ENCODE measurements around the gene PPP4R1.
"Not testable (repeated sequence)": the region's sequence is repeated elsewhere in the genome, so short reads cannot be mapped to it uniquely, and the experiment has no call there.

PPP4R1 gene

DNA sequence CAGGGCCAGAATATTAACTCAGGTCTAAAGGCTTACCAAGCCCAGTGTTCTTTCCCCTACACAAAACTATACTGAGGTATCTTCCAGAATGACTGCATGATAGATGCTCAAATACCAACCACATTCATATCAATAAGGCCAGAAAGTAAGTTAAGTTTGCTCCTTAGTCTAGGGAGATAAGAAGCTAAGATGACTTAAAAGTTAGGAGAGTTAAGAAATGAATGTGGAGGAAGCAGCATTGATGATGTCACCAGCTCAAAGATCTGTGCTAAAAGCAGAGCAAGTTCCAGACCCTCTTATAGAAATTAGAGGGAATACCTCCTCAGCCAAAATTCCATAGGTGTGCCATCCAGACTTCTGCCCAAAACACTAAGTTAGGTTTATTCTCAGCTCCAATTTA lies 6.1 kb downstream of the PPP4R1 start:
- TF ChIP-seq, protein P1, sequence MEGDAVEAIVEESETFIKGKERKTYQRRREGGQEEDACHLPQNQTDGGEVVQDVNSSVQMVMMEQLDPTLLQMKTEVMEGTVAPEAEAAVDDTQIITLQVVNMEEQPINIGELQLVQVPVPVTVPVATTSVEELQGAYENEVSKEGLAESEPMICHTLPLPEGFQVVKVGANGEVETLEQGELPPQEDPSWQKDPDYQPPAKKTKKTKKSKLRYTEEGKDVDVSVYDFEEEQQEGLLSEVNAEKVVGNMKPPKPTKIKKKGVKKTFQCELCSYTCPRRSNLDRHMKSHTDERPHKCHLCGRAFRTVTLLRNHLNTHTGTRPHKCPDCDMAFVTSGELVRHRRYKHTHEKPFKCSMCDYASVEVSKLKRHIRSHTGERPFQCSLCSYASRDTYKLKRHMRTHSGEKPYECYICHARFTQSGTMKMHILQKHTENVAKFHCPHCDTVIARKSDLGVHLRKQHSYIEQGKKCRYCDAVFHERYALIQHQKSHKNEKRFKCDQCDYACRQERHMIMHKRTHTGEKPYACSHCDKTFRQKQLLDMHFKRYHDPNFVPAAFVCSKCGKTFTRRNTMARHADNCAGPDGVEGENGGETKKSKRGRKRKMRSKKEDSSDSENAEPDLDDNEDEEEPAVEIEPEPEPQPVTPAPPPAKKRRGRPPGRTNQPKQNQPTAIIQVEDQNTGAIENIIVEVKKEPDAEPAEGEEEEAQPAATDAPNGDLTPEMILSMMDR (IDR thresholded peaks at IDR 0.05; ENCODE audit: low read depth, low read length) = no peak
- H3K4me3 ChIP-seq (ENCODE audit: low read depth, low read length) = no peak overlapping the region

DNA sequence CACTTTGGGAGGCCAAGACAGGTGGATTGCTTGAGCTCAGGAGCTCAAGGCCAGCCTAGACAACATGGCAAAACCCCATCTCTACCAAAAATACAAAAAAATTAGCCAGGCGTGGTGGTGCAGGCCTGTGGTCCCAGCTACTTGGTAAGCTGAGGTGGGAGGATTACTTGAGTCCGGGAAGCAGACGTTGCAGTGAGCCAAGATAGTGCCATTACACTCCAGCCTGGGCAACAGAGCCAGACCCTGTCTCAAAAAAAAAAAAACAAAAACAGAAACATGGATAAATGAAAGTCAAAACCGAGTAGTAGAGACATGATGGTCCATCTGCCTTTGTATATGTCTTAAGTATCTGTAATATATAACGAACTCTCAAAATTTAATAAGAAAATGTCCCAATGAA lies 7.2 kb downstream of the PPP4R1 start:
- not testable (repeated sequence) for H3K4me3 ChIP-seq (ENCODE audit: low read depth, low read length)

GRCh38 chr18:9606039-9606438 lies 8.3 kb downstream of the PPP4R1 start:
- TF ChIP-seq, protein P1 (IDR thresholded peaks at IDR 0.05; ENCODE audit: low read depth, low read length) = no peak
- H3K4me3 ChIP-seq (ENCODE audit: low read depth, low read length) = no peak overlapping the region

DNA sequence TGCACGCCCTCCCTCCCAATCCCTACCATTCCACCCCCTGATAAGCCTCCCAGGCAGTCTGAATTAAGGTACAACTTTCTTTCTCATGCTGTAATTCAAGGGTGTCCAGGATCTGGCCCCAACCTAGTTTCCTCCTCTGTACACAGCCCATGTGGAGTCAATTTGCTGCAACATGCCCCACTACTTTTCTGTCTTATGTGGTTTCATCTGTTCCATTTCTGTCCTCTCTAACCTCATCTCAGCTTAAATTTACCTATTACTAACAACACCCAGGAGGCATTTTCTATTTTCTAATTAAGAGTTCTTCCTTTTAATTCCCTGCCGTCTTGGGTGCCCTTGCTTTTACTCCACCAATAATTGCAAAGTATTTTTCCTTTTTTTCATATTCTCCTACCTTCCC lies 10.0 kb downstream of the PPP4R1 start:
- H3K4me3 ChIP-seq (ENCODE audit: low read depth, low read length) = no peak overlapping the region
- TF ChIP-seq, protein P1 (IDR thresholded peaks at IDR 0.05; ENCODE audit: low read depth, low read length) = no peak

- H3K4me3 ChIP-seq (ENCODE audit: low read depth, low read length) = no peak overlapping the region
- TF ChIP-seq, protein P1 (IDR thresholded peaks at IDR 0.05; ENCODE audit: low read depth, low read length) = no peak
Measured at GRCh38 chr18:9599328-9599727, 15.0 kb downstream of the PPP4R1 start.

DNA sequence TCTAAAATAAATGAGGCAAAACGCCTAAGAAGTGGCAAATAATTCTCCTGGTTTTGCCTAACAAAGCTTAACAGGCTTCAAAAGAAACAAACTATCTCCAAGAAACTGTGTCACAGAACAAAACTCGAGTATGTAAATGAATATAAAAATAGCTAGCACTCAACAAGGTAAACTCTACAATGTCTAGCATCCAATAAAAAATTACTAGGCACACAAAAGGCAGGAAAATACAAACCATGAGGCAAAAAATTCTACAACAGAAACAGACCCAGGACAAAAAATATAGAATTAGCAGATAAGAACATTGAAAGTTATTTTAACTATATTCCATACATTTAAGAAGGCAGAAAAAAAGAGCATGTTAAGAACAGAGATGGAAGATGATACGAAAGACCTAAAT lies 16.8 kb downstream of the PPP4R1 start:
- no peak overlapping the region for H3K4me3 ChIP-seq (ENCODE audit: low read depth, low read length)
- TF ChIP-seq, protein P1 (IDR thresholded peaks at IDR 0.05; ENCODE audit: low read depth, low read length) = no peak

- TF ChIP-seq, protein P1 (IDR thresholded peaks at IDR 0.05; ENCODE audit: low read depth, low read length) = no peak
- no peak overlapping the region for H3K4me3 ChIP-seq (ENCODE audit: low read depth, low read length)
Measured at GRCh38 chr18:9596843-9597526, 17.4 kb downstream of the PPP4R1 start.

DNA sequence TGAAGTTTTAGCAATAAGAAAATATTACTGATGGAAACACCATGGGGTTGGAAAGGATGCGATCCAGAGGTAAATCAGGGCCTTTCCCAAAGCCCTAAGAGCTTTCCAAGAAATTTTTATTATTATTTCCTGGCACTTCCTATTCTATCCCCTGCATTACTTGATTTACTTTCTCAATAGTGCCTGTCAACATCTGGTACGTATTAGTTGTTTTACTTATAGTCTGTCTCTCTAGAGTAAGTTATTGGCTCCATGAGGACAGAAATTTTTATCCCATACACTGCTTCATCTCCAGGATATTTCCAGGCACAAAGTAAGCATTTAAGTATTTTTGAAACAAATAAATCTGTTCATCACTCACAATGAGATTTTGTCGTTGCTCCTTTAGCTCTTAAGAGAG lies 18.1 kb downstream of the PPP4R1 start:
- TF ChIP-seq, protein P1 (IDR thresholded peaks at IDR 0.05; ENCODE audit: low read depth, low read length) = no peak
- no peak overlapping the region for H3K4me3 ChIP-seq (ENCODE audit: low read depth, low read length)
